IPS-15b (cell line): ENCODE measurements around the gene LRRC8E.

Experiments
- H3K27me3 ChIP-seq: one replicate; pipeline ENCODE4 v1.6.1; 2013; ENCODE audit warnings: low read length; ENCODE audit not compliant: control insufficient read depth, insufficient read depth
- H3K36me3 ChIP-seq: one replicate; pipeline ENCODE4 v1.6.1; 2013; ENCODE audit warnings: low read length; ENCODE audit not compliant: control insufficient read depth, insufficient read depth
- H3K4me1 ChIP-seq: one replicate; pipeline ENCODE4 v1.6.1; 2013; ENCODE audit warnings: mild to moderate bottlenecking, low read length; ENCODE audit not compliant: control insufficient read depth, insufficient read depth
- H3K4me3 ChIP-seq: one replicate; pipeline ENCODE4 v1.5.1; 2013; ENCODE audit warnings: low read depth, low read length
- H3K9ac ChIP-seq: one replicate; pipeline ENCODE4 v1.6.1; 2013; ENCODE audit warnings: low read depth, mild to moderate bottlenecking, low read length
- H3K9me3 ChIP-seq: one replicate; pipeline ENCODE4 v1.6.1; 2013; ENCODE audit warnings: mild to moderate bottlenecking, low read length; ENCODE audit not compliant: control insufficient read depth, insufficient read depth

Gene LRRC8E

GRCh38 chr19:7930765-7931164 is 42.5 kb downstream of the LRRC8E start:
- no peak overlapping the region for H3K9ac ChIP-seq
- H3K36me3 ChIP-seq: peaks cover 54% of the 10 kb centered on the region
- no peaks in the 10 kb centered on the region for H3K9me3 ChIP-seq
- no peaks in the 10 kb centered on the region for H3K4me1 ChIP-seq
- H3K4me3 ChIP-seq: no peak overlapping the region
- no peaks in the 10 kb centered on the region for H3K27me3 ChIP-seq

- no peaks in the 10 kb centered on the region for H3K27me3 ChIP-seq
- H3K9me3 ChIP-seq: no peaks in the 10 kb centered on the region
- H3K9ac ChIP-seq: no peak overlapping the region
- no peak overlapping the region for H3K4me3 ChIP-seq
- H3K4me1 ChIP-seq: no peaks in the 10 kb centered on the region
- H3K36me3 ChIP-seq: peaks cover 56% of the 10 kb centered on the region
Measured at GRCh38 chr19:7931221-7932061, 43.1 kb downstream of the LRRC8E start.

GRCh38 chr19:7932276-7932929 is 44.1 kb downstream of the LRRC8E start:
- Histone ChIP-seq H3K4me1 (no peaks in the 10 kb centered on the region), H3K36me3 (peaks cover 62% of the 10 kb centered on the region), H3K4me3 (no peak overlapping the region), H3K9ac (no peak overlapping the region), H3K27me3 (no peaks in the 10 kb centered on the region), H3K9me3 (no peaks in the 10 kb centered on the region)

GRCh38 chr19:7932930-7933300 is 44.6 kb downstream of the LRRC8E start:
- Histone ChIP-seq H3K4me1 (no peaks in the 10 kb centered on the region), H3K27me3 (no peaks in the 10 kb centered on the region), H3K4me3 (no peak overlapping the region), H3K9me3 (no peaks in the 10 kb centered on the region), H3K9ac (no peak overlapping the region), H3K36me3 (peaks cover 65% of the 10 kb centered on the region)

- Histone ChIP-seq H3K36me3 (peaks cover 65% of the 10 kb centered on the region), H3K4me1 (no peaks in the 10 kb centered on the region), H3K9ac (no peak overlapping the region), H3K27me3 (no peaks in the 10 kb centered on the region), H3K9me3 (no peaks in the 10 kb centered on the region), H3K4me3 (no peak overlapping the region)
Measured at GRCh38 chr19:7933411-7933810, 45.1 kb downstream of the LRRC8E start.

- Histone ChIP-seq H3K36me3 (peaks cover 65% of the 10 kb centered on the region), H3K9ac (no peak overlapping the region), H3K4me3 (no peak overlapping the region), H3K27me3 (no peaks in the 10 kb centered on the region), H3K9me3 (no peaks in the 10 kb centered on the region), H3K4me1 (no peaks in the 10 kb centered on the region)
Measured at GRCh38 chr19:7933828-7934725, 45.8 kb downstream of the LRRC8E start.

- Histone ChIP-seq H3K36me3 (peaks cover 65% of the 10 kb centered on the region), H3K4me3 (no peak overlapping the region), H3K9ac (no peak overlapping the region), H3K27me3 (no peaks in the 10 kb centered on the region), H3K4me1 (no peaks in the 10 kb centered on the region), H3K9me3 (no peaks in the 10 kb centered on the region)
Measured at GRCh38 chr19:7934766-7935165, 46.5 kb downstream of the LRRC8E start.

GRCh38 chr19:7940841-7941240 is 52.5 kb downstream of the LRRC8E start:
- Histone ChIP-seq H3K27me3 (no peaks in the 10 kb centered on the region), H3K4me1 (no peaks in the 10 kb centered on the region), H3K4me3 (no peak overlapping the region), H3K9ac (no peak overlapping the region), H3K36me3 (peaks cover 24% of the 10 kb centered on the region), H3K9me3 (no peaks in the 10 kb centered on the region)

- Histone ChIP-seq H3K36me3 (peaks cover 21% of the 10 kb centered on the region), H3K9me3 (no peaks in the 10 kb centered on the region), H3K4me3 (peak overlapping the region; percentile 87), H3K4me1 (no peaks in the 10 kb centered on the region), H3K27me3 (no peaks in the 10 kb centered on the region), H3K9ac (peak overlapping the region; percentile 1)
Measured at GRCh38 chr19:7941895-7942596, 53.7 kb downstream of the LRRC8E start.

GRCh38 chr19:7942981-7943443 is 54.7 kb downstream of the LRRC8E start:
- Histone ChIP-seq H3K9me3 (no peaks in the 10 kb centered on the region), H3K9ac (peak overlapping the region; percentile 98), H3K36me3 (peaks cover 15% of the 10 kb centered on the region), H3K4me1 (no peaks in the 10 kb centered on the region), H3K4me3 (peak overlapping the region; percentile 87), H3K27me3 (no peaks in the 10 kb centered on the region)
